Endothelial cell of umbilical vein (primary cell): ENCODE data around the gene PROX1. TPM values are rescaled to one million over a fixed set of nuclear protein-coding genes. Genes with fewer than 3 reads are reported as not detected.

Experiments
- BruUV-seq: library from RNA; stranded (reverse); fragments of 400-500 nt; replicated peaks from 2 replicates; lab custom pipeline; 2021; lab: Mats Ljungman, UMichigan
- CTCF ChIA-PET: fragments of 300-600, 350-600 bp; sonication (Branson Sonifier 250); formaldehyde crosslinking; loops from one replicate; lab custom pipeline; 2021; ENCODE audit warnings: antibody characterized with exemption, inconsistent platforms; lab: Charles Lee
- POLR2A ChIA-PET: fragments of 300-600, 350-600 bp; sonication (Branson Sonifier 250); formaldehyde crosslinking; loops from one replicate; lab custom pipeline; 2021; ENCODE audit warnings: antibody characterized with exemption, inconsistent platforms; lab: Charles Lee
- DNase-seq: peaks from one replicate; pipeline ENCODE4 v3.0.0-alpha.2; 2011; ENCODE audit warnings: low read depth, low spot score
- FAIRE-seq: peaks from 2 replicates; lab custom pipeline; 2011; peaks lifted over from hg19 to GRCh38; lab: Jason Lieb, UNC
- H2AFZ ChIP-seq: 2 replicates; pipeline ENCODE4 v1.6.0; 2012; ENCODE audit warnings: low read depth, low read length, control low read depth, inconsistent platforms
- H3K27ac ChIP-seq: 2 replicates; pipeline ENCODE4 v1.5.1; 2011; ENCODE audit warnings: low read depth, mild to moderate bottlenecking, control low read depth, low read length, moderate library complexity; ENCODE audit not compliant: insufficient read depth
- H3K27me3 ChIP-seq, 2 experiments: 2 replicates each; pipeline versions ENCODE4 v1.6.0 to v1.6.1; 2011; ENCODE audit warnings: low read length in 2 of 2, mixed read lengths in 1 of 2; ENCODE audit not compliant: control insufficient read depth in 2 of 2, insufficient read depth in 2 of 2
- H3K36me3 ChIP-seq, 2 experiments: 2 replicates in 1 of 2; 3 replicates in 1 of 2; pipeline ENCODE4 v1.5.1; 2011; ENCODE audit warnings: low read length in 2 of 2, mild to moderate bottlenecking in 1 of 2, moderate library complexity in 1 of 2; ENCODE audit not compliant: control insufficient read depth in 2 of 2, insufficient read depth in 2 of 2; ENCODE audit errors: extremely low read depth in 1 of 2
- H3K4me1 ChIP-seq: 3 replicates; pipeline ENCODE4 v1.5.1; 2011; ENCODE audit warnings: mild to moderate bottlenecking, low read length; ENCODE audit not compliant: control insufficient read depth, insufficient read depth; ENCODE audit errors: extremely low read depth
- H3K4me2 ChIP-seq: 2 replicates; pipeline ENCODE4 v1.6.1; 2011; ENCODE audit warnings: low read length, control low read depth, mixed read lengths; ENCODE audit not compliant: insufficient read depth
- H3K4me3 ChIP-seq, 3 experiments: fragments of 200-600 bp in 1 of 3; sonication (generic), shearing (Covaris generic) in 1 of 3; replicated peaks in 1 of 3; 2 replicates each; pipeline ENCODE4 v1.5.1; 2011 to 2016; ENCODE audit warnings: control low read depth in 3 of 3, low read length in 3 of 3, mild to moderate bottlenecking in 2 of 3, inconsistent platforms in 1 of 3, low read depth in 1 of 3, moderate library complexity in 1 of 3; ENCODE audit not compliant: insufficient read depth in 1 of 3
- H3K79me2 ChIP-seq: 2 replicates; pipeline ENCODE4 v1.6.0; 2012; ENCODE audit warnings: low read length, inconsistent platforms; ENCODE audit not compliant: control insufficient read depth, insufficient read depth
- H3K9ac ChIP-seq: replicated peaks from 2 replicates; pipeline ENCODE3; 2011; ENCODE audit warnings: low read length, control low read depth; ENCODE audit not compliant: insufficient read depth; ENCODE audit errors: extremely low read depth
- H3K9me1 ChIP-seq: replicated peaks from 3 replicates; pipeline ENCODE4 v1.6.0; 2011; ENCODE audit warnings: mild to moderate bottlenecking, low read length; ENCODE audit not compliant: control insufficient read depth, insufficient read depth; ENCODE audit errors: extremely low read depth
- H3K9me3 ChIP-seq: replicated peaks from 2 replicates; pipeline ENCODE4 v1.5.1; 2012; ENCODE audit warnings: low read length, inconsistent platforms; ENCODE audit not compliant: control insufficient read depth, insufficient read depth
- H4K20me1 ChIP-seq: replicated peaks from 2 replicates; pipeline ENCODE3; 2011; ENCODE audit warnings: mild to moderate bottlenecking, low read length; ENCODE audit not compliant: control insufficient read depth, insufficient read depth; ENCODE audit errors: extremely low read depth
- EZH2 ChIP-seq: IDR thresholded peaks from 2 replicates; pipeline ENCODE4 v1.6.1; 2012; ENCODE audit warnings: borderline replicate concordance, low read depth, mild to moderate bottlenecking, moderate library complexity, low read length, inconsistent platforms; ENCODE audit not compliant: severe bottlenecking
- FOS ChIP-seq: IDR thresholded peaks from 2 replicates; pipeline ENCODE4 v1.6.1; 2011; ENCODE audit warnings: mild to moderate bottlenecking, low read length, moderate library complexity, borderline replicate concordance; ENCODE audit not compliant: insufficient read depth
- GATA2 ChIP-seq: IDR thresholded peaks from 2 replicates; pipeline ENCODE4 v1.7.0; 2011; ENCODE audit warnings: low read depth, mild to moderate bottlenecking, moderate library complexity, mixed read lengths, low read length; ENCODE audit not compliant: insufficient read length, insufficient read depth
- JUN ChIP-seq: IDR thresholded peaks from 2 replicates; pipeline ENCODE4 v1.6.1; 2011; ENCODE audit warnings: borderline replicate concordance, low read depth; ENCODE audit not compliant: insufficient read length, insufficient read depth
- MYC ChIP-seq: IDR thresholded peaks from one replicate; pipeline ENCODE4 v1.6.1; 2011; ENCODE audit warnings: mild to moderate bottlenecking, low read depth, low read length
- POLR2A ChIP-seq: IDR thresholded peaks from 2 replicates; pipeline ENCODE4 v1.6.1; 2012; ENCODE audit warnings: low read depth, mild to moderate bottlenecking, control low read depth, low read length
- POLR2AphosphoS5 ChIP-seq: IDR thresholded peaks from 2 replicates; pipeline ENCODE4 v1.6.1; 2012; ENCODE audit warnings: low read depth, mild to moderate bottlenecking, control low read depth, low read length, moderate library complexity; ENCODE audit not compliant: insufficient read depth
- dilution Hi-C: fragments of 300-500 bp; cut with MboI; formaldehyde crosslinking; loops from one replicate; pipeline ENCODE4 v1.15.0; 2019; ENCODE audit warnings: low sequenced_read_pairs; ENCODE audit not compliant: extremely low pct_ligation_motif_present
- intact Hi-C: fragments of 100-400 bp; cut with micrococcal nuclease; formaldehyde crosslinking; loops from one replicate; pipeline ENCODE4 v1.10.0; 2022
- polyA plus RNA-seq, 4 experiments: library from polyadenylated mRNA; depleted of rRNA in 3 of 4; stranded (reverse) in 3 of 4; unstranded in 1 of 4; fragments of >200 nt; gene quantifications; 2 replicates each; pipeline versions ENCODE4 v1.2.1 to v1.2.3, GENCODE V29; 2011 to 2012; ENCODE audit warnings: missing spikeins in 1 of 4
- total RNA-seq: library from RNA; stranded (reverse); gene quantifications from 2 replicates; pipeline ENCODE4 v1.2.3, GENCODE V29; 2021
- TF ChIP-seq, protein P1 (sequence below): IDR thresholded peaks from 2 replicates; pipeline ENCODE4 v1.6.1; 2011; ENCODE audit not compliant: insufficient read depth, insufficient read length
- TF ChIP-seq, protein P2 (sequence below), 2 donors: IDR thresholded peaks; 1 replicate in 1 of 2; 2 replicates in 1 of 2; pipeline ENCODE4 v1.5.1; 2011; ENCODE audit warnings: low read length in 2 of 2, mild to moderate bottlenecking in 2 of 2, moderate library complexity in 2 of 2, control low read depth in 1 of 2, inconsistent platforms in 1 of 2, low read depth in 1 of 2; ENCODE audit not compliant: insufficient read depth in 1 of 2; ENCODE audit errors: extremely low read depth in 1 of 2

PROX1 gene
- total and polyA plus RNA-seq, 2 donors (not counting 3 experiments of a cell fraction or from before 2014, with no cell fraction given) = 2.2 to 4.0 TPM

DNA sequence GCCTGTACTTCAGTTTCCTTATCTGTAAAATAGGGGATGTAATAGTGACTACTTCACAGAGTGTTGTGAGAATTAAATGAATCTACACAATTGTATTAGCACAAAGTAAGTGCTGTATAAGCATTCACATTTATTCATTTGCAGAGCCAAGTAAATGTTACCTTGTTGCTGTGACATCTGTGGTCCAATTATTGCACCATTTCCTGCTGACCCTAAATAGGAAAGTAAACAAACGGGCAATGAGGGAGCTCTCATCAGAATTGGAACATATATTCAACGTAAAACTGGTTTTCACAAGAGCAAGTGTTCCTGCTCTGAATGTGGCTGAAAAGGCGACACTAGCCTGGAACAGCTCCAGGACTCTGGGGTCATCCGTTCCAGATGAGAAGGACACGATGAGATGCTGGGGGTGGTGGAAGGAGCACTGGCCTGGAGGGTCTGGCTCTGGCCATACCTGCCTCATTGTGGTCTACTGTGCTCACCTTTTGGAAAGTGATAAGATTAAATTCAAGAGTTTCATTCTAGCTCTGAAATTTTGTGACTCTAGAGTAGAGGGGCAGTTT is 34.5 kb downstream of the PROX1 start:
- CTCF ChIA-PET = no interaction called here
- Histone ChIP-seq H3K27ac (no peak overlapping the region), H3K27me3 (no peaks in the 10 kb centered on the region), H3K9me1 (no peaks in the 10 kb centered on the region), H3K4me2 (no peak overlapping the region), H3K36me3 (no peaks in the 10 kb centered on the region), H3K79me2 (no peaks in the 10 kb centered on the region), H3K4me1 (no peaks in the 10 kb centered on the region), H4K20me1 (no peaks in the 10 kb centered on the region), H3K9ac (no peak overlapping the region), H2AFZ (no peak overlapping the region), H3K9me3 (no peaks in the 10 kb centered on the region), H3K4me3 (no peak overlapping the region)
- FAIRE-seq (no peak), DNase-seq (no peak)
- intact Hi-C loops (no loop called here), dilution Hi-C loops (no loop called here)
- TF ChIP-seq GATA2 (no peak), FOS (no peak)
- TF ChIP-seq, protein P1, sequence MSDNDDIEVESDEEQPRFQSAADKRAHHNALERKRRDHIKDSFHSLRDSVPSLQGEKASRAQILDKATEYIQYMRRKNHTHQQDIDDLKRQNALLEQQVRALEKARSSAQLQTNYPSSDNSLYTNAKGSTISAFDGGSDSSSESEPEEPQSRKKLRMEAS = no peak
- no TSS peak for BruUV-seq
- POLR2A ChIA-PET = no interaction called here

DNA sequence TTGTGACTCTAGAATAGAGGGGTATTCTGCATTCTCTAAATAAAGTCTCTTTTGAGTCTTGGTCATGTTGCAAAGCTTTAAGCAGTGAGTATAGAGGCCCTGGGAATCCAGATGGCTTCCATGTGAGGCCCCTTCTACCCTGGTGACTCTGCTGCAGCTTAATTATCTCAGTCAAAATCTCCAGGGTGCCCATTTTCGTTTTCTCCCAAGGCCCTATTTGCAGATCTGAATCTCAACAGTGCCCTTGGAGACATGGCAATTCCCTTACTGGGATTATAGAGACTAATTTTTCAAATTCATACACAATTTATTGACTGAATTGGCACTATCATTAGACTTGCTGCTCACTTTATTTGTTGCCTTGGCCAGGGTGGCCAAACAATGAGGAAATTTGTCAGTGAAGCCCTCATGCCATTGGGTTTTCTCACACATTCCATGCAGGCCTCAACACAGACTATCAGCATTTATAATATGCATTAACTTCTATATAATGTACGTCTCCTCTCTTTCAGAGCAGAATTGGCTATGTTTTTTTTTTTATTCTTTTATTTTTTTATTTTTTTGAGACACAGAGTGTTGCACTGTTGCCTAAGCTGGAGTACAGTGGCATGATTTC is 35.1 kb downstream of the PROX1 start:
- DNase-seq (no peak), FAIRE-seq (no peak)
- Histone ChIP-seq H3K4me3 (no peak overlapping the region), H3K27ac (no peak overlapping the region), H3K27me3 (no peaks in the 10 kb centered on the region), H3K36me3 (no peaks in the 10 kb centered on the region), H3K9ac (no peak overlapping the region), H2AFZ (no peak overlapping the region), H4K20me1 (no peaks in the 10 kb centered on the region), H3K79me2 (no peaks in the 10 kb centered on the region), H3K9me1 (no peaks in the 10 kb centered on the region), H3K4me2 (no peak overlapping the region), H3K9me3 (no peaks in the 10 kb centered on the region), H3K4me1 (no peaks in the 10 kb centered on the region)
- no peak for TF ChIP-seq EZH2
- TF ChIP-seq, protein P2, sequence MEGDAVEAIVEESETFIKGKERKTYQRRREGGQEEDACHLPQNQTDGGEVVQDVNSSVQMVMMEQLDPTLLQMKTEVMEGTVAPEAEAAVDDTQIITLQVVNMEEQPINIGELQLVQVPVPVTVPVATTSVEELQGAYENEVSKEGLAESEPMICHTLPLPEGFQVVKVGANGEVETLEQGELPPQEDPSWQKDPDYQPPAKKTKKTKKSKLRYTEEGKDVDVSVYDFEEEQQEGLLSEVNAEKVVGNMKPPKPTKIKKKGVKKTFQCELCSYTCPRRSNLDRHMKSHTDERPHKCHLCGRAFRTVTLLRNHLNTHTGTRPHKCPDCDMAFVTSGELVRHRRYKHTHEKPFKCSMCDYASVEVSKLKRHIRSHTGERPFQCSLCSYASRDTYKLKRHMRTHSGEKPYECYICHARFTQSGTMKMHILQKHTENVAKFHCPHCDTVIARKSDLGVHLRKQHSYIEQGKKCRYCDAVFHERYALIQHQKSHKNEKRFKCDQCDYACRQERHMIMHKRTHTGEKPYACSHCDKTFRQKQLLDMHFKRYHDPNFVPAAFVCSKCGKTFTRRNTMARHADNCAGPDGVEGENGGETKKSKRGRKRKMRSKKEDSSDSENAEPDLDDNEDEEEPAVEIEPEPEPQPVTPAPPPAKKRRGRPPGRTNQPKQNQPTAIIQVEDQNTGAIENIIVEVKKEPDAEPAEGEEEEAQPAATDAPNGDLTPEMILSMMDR (IDR thresholded peaks at IDR 0.05; ENCODE audit: extremely low read depth in 1 of 2, insufficient read depth in 1 of 2, low read depth in 1 of 2, low read length in 2 of 2) = no peak
- no peak for TF ChIP-seq POLR2AphosphoS5
- TF ChIP-seq JUN = no peak
- TF ChIP-seq, protein P1 = no peak
- TF ChIP-seq MYC = no peak
- no peak for TF ChIP-seq FOS
- TF ChIP-seq POLR2A = no peak
- no peak for TF ChIP-seq GATA2
- ChIA-PET POLR2A (no interaction called here), CTCF (interaction anchor here (1.2 kb wide), 1 partner anchor 10 kb away, joined by 3 read pairs; no protein-coding TSS in a partner anchor)
- dilution Hi-C loops = no loop called here
- intact Hi-C loops = no loop called here
- BruUV-seq = no TSS peak
